Esophagus muscularis mucosa (tissue), 4 donors: ENCODE measurements around the gene GRIN2B. TPM values are rescaled to one million over a fixed set of nuclear protein-coding genes. Genes with fewer than 3 reads are reported as not detected.

Experiments used
- DNase-seq: peaks from one replicate; pipeline ENCODE4 v3.0.0-alpha.2; 2017; ENCODE audit errors: extremely low spot score
- H3K27ac ChIP-seq, 4 donors: fragments of 200-600 bp; sonication (generic); replicated peaks in 1 of 4; 1 replicate in 3 of 4; 2 replicates in 1 of 4; pipeline ENCODE4 v1.5.1; 2016 to 2019; ENCODE audit warnings: mild to moderate bottlenecking in 1 of 4
- H3K27me3 ChIP-seq, 4 donors: fragments of 200-600 bp; sonication (generic); one replicate each; pipeline versions ENCODE4 v1.5.1 to v1.6.0; 2016 to 2019
- H3K36me3 ChIP-seq, 4 donors: fragments of 200-600 bp; sonication (generic); one replicate each; pipeline ENCODE4 v1.5.1; 2016 to 2019
- H3K4me1 ChIP-seq, 4 donors: fragments of 200-600 bp; sonication (generic); one replicate each; pipeline ENCODE4 v1.5.1; 2016 to 2019
- H3K4me3 ChIP-seq, 4 donors: fragments of 200-600 bp; sonication (generic); 1 replicate in 2 of 4; 2 replicates in 2 of 4; pipeline ENCODE4 v1.5.1; 2016 to 2019; ENCODE audit warnings: mild to moderate bottlenecking in 4 of 4, moderate library complexity in 1 of 4
- H3K9me3 ChIP-seq, 4 donors: fragments of 200-600 bp; sonication (generic); 1 replicate in 3 of 4; 2 replicates in 1 of 4; pipeline ENCODE4 v1.5.1; 2016 to 2019
- EP300 ChIP-seq: sonication (generic); formaldehyde crosslinking; IDR thresholded peaks from one replicate; pipeline ENCODE4 v1.6.1; 2017; ENCODE audit warnings: antibody characterized with exemption
- POLR2A ChIP-seq: fragments of 450-650 bp; IDR thresholded peaks from one replicate; pipeline ENCODE4 v1.6.1; 2017; ENCODE audit warnings: antibody characterized with exemption, moderate library complexity, mild to moderate bottlenecking, low read depth
- POLR2AphosphoS5 ChIP-seq, 2 donors: sonication (generic); formaldehyde crosslinking; IDR thresholded peaks; one replicate each; pipeline ENCODE4 v1.6.1; 2017; ENCODE audit warnings: antibody characterized with exemption in 2 of 2
- WGBS: methylation state at CpG from one replicate; pipeline ENCODE4 v1.1.5; 2018; 5-methylcytosine and 5-hydroxymethylcytosine counted together
- intact Hi-C: fragments of 100-400 bp; cut with DNase I; formaldehyde crosslinking; loops from one replicate; pipeline ENCODE4 v1.15.1; 2023
- total RNA-seq, 4 donors: library from RNA; depleted of rRNA; stranded (reverse); fragments of >200 nt; gene quantifications; one replicate each; pipeline versions ENCODE4 v1.1.0 to v1.2.1, GENCODE V29; 2016
- TF ChIP-seq, protein P1 (sequence below), 3 experiments: fragments of 200-600 bp in 2 of 3; fragments of 450-650 bp in 1 of 3; sonication (generic) in 2 of 3; IDR thresholded peaks; one replicate each; pipeline ENCODE4 v1.5.1; 2017 to 2019; ENCODE audit warnings: antibody characterized with exemption in 3 of 3, mild to moderate bottlenecking in 2 of 3, moderate library complexity in 1 of 3

The GRIN2B gene
- total RNA-seq, 4 donors from 2014 or later = under 0.01 to 0.42 (median 0.03) TPM

DNA sequence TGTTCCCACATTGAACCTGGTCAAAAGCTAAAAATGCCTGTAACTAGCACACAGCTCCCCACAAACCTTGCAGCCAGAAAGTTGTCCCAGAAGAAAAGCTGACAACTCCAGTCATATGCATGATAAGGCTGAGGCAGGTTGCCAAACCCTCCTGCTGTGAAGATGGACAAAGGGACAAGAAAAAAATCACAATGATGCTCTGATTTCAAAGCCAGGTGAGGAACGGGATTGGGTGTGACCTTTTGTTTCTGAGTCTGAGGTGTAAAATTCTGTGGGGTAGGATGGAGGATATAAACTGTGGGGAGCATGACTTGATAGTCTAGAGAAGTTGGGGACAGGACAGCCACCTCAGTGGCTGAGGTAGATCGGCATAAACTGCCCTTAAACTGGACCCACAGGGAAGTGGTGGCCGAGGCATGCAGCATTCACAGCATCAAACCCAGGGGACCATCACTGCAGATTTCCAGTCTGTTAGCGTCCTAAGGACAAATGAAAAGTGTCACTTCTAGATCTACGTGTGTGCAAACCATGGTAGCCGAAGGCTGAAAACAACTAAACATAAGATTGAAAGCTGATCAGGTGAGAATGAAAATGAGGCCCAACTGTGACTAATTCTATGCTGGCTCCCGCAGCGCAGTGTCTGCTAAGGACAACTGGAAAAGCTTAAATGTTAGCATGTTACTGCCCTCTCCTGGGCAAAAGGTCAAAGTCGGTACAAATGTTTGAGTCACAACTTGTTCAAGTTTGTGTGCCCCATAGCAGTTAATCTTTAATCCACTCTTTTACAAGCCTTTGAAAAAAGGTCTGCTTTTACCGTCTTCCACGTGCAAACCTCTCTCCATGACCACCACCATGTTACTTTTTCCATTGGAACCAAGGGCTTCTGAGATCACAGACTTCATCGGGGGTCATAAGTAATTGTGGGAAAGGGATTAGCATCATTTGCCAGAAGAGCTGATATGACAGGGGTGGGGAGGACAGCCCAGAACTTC lies 39.8 kb downstream of the GRIN2B start:
- 48% methylated on average over 12 of the region's 12 CpGs for WGBS
- H3K27ac ChIP-seq = no peak overlapping the region
- intact Hi-C loops = no loop called here

DNA sequence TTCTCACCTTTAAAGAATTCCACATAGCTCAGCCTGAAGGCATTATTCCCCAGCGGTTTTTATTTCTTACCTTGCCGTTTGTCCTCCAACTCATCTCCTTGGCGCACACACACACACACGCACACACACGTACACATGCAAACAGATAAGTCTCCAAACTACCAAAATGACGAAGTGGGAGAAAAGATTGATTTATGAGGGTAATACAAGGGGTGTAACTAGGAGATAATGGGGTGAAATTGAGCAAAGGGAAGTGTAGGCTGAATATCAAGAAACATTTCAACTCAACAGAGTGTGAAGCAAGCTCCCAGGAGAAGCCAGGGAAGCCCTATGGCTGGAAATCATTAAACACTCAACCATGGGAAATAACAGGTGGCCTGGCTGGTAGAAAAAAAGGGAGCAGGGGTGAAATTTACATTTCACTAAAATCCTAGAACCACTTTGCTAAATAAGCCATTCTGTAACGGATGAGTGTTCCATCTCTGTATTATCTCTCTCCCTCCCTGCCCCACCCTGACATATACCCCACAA lies 41.0 kb downstream of the GRIN2B start:
- intact Hi-C loops = no loop called here
- Histone ChIP-seq H3K9me3 (peaks cover 0 to 28% (median 6%) of the 10 kb centered on the region in 4 donors), H3K4me3 (no peak overlapping the region), H3K4me1 (no peaks in the 10 kb centered on the region), H3K36me3 (no peaks in the 10 kb centered on the region), H3K27me3 (no peaks in the 10 kb centered on the region), H3K27ac (no peak overlapping the region)
- WGBS = 77% methylated on average over 7 of the region's 7 CpGs
- no peak for DNase-seq
- TF ChIP-seq POLR2A (no peak), EP300 (no peak), POLR2AphosphoS5 (IDR thresholded peaks at IDR 0.05) (no peak)
- TF ChIP-seq, protein P1, sequence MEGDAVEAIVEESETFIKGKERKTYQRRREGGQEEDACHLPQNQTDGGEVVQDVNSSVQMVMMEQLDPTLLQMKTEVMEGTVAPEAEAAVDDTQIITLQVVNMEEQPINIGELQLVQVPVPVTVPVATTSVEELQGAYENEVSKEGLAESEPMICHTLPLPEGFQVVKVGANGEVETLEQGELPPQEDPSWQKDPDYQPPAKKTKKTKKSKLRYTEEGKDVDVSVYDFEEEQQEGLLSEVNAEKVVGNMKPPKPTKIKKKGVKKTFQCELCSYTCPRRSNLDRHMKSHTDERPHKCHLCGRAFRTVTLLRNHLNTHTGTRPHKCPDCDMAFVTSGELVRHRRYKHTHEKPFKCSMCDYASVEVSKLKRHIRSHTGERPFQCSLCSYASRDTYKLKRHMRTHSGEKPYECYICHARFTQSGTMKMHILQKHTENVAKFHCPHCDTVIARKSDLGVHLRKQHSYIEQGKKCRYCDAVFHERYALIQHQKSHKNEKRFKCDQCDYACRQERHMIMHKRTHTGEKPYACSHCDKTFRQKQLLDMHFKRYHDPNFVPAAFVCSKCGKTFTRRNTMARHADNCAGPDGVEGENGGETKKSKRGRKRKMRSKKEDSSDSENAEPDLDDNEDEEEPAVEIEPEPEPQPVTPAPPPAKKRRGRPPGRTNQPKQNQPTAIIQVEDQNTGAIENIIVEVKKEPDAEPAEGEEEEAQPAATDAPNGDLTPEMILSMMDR (IDR thresholded peaks at IDR 0.05) = no peak

More for the DNA sequence above, 39.8 kb downstream of the GRIN2B start:
- Histone ChIP-seq H3K4me3 (no peak overlapping the region), H3K9me3 (peaks cover 0 to 19% (median 4%) of the 10 kb centered on the region in 4 donors), H3K4me1 (no peaks in the 10 kb centered on the region), H3K36me3 (no peaks in the 10 kb centered on the region), H3K27me3 (no peaks in the 10 kb centered on the region)
- no peak for TF ChIP-seq POLR2AphosphoS5 (IDR thresholded peaks at IDR 0.05)
- TF ChIP-seq, protein P1 (IDR thresholded peaks at IDR 0.05) = no peak
- no peak for TF ChIP-seq POLR2A
- TF ChIP-seq EP300 = no peak
- peak; percentile 75 for DNase-seq

DNA sequence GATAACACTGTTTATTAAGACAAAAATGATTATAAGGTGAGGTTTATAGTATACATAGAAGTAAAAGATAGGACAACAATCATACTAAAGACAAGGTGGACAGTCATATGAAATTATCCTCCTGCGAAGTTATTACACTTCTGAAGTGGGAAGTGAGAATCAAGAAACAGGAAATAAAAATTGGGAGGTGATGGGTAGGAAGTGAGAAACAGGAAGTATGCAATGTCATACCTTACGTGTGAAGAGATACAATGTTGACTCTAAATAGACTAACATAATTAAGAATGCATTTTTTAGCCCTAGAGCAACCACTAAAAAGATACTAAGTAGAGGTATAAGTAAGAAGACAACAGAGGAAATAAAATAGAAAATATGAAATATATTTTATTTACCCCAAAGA lies 43.7 kb downstream of the GRIN2B start:
- Histone ChIP-seq H3K4me3 (no peak overlapping the region), H3K4me1 (no peaks in the 10 kb centered on the region), H3K36me3 (no peaks in the 10 kb centered on the region), H3K27me3 (no peaks in the 10 kb centered on the region), H3K27ac (no peak overlapping the region), H3K9me3 (peaks cover 0 to 28% (median 6%) of the 10 kb centered on the region in 4 donors)
- intact Hi-C loops = no loop called here
- 68% methylated on average over 2 of the region's 2 CpGs for WGBS
- no peak for DNase-seq
- TF ChIP-seq, protein P1 (IDR thresholded peaks at IDR 0.05) = no peak
- TF ChIP-seq EP300 = no peak
- no peak for TF ChIP-seq POLR2A
- no peak for TF ChIP-seq POLR2AphosphoS5 (IDR thresholded peaks at IDR 0.05)

DNA sequence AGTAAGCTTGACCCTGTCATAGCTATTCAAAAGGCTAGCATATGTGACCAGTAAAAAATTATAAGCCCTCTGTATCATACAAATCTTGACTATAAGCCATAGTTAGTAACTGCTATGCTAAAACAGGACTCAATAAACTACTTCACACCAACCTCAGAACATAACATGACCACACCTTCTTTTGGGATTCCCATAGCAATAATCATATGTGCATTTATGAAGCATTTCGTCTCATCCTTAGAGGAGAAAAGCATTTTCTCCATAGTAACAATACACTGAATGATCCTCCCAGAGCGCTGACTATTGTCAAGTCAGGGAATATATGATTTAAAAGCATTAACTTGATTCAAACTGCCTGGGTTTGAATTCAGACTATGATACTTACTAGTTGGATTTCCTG lies 46.2 kb downstream of the GRIN2B start:
- 47% methylated on average over 2 of the region's 2 CpGs for WGBS
- intact Hi-C loops = no loop called here
- H3K36me3 ChIP-seq = no peaks in the 10 kb centered on the region

More for the DNA sequence above, 46.2 kb downstream of the GRIN2B start:
- TF ChIP-seq, protein P1 (IDR thresholded peaks at IDR 0.05) = no peak
- no peak for TF ChIP-seq EP300
- Histone ChIP-seq H3K27me3 (no peaks in the 10 kb centered on the region), H3K4me3 (no peak overlapping the region), H3K4me1 (no peaks in the 10 kb centered on the region), H3K27ac (no peak overlapping the region), H3K9me3 (peaks cover 0 to 28% (median 6%) of the 10 kb centered on the region in 4 donors)
- DNase-seq = no peak
